Measurements from ENCODE around the gene HBA2. TPM values are rescaled to one million over a fixed set of nuclear protein-coding genes. Genes with fewer than 3 reads are reported as not detected.
A peak's percentile ranks its signal among the peaks of the same experiment; 100 is the strongest.
"Not testable (repeated sequence)": the region's sequence is repeated elsewhere in the genome, so short reads cannot be mapped to it uniquely, and the experiment has no call there.

Gene HBA2
- total RNA-seq, 5 donors from 2014 or later (not counting 1 experiment from before 2014, with no cell fraction given) = 13.2 TPM; not detected in 4

DNA sequence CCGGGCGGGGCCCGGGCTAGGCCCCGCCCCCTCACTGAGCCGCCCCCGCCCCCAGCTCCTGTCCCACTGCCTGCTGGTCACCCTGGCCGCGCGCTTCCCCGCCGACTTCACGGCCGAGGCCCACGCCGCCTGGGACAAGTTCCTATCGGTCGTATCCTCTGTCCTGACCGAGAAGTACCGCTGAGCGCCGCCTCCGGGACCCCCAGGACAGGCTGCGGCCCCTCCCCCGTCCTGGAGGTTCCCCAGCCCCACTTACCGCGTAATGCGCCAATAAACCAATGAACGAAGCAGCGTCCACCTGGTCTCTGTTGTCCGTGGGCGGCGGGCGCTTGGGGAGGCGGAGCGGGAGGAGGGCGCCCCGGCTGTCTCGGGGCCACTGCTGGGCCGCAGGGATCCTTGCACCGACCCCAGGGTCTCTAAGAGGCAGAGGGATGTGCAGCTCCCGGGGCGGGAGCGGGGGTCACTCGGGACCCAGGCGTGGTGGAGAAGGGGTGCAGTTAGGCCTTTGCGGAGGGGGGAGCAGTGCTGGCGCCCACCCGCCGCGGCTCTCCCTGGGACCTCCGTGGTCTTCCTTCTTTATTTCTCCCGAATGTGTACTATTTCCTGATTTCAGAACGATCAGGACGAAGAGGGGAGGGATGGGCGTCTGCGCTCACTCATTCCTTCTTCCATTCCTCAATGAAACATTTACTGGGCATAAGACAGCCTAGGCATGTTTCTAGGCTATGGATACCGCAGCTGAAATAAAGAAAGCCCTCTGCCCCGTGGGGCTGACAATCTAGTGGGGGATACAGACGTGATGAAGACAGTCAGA is 18.3 kb upstream of the HBA2 start:
- POLR2A ChIA-PET = no interaction called here
- H3K27ac ChIP-seq (ENCODE audit: low read length) = no peak overlapping the region
- ATAC-seq (replicated peaks in 1 of 4) (peak; percentile 14 to 56 (median 46)), DNase-seq (peak in 1 of 35 experiments; percentile 17)
- peaks cover 2 to 10% of the 10 kb centered on the region in 2 experiments for H3K4me1 ChIP-seq (ENCODE audit: control insufficient read depth in 1 of 2, extremely low read depth in 1 of 2, insufficient read depth in 2 of 2, low read length in 2 of 2)
- CTCF ChIA-PET = no interaction called here
- Mint-ChIP-seq H3K9me3 (no peaks in the 10 kb centered on the region), H3K4me1 (peaks cover 7 to 9% (median 8%) of the 10 kb centered on the region in 3 donors), H3K36me3 (no peaks in the 10 kb centered on the region), H3K27ac (no peak overlapping the region), H3K27me3 (peaks cover 14 to 38% of the 10 kb centered on the region in 2 donors), H3K4me3 (peak overlapping the region; percentile 37 to 80 (median 58))
- 8% methylated on average over 44 of the region's 59 CpGs for WGBS (ENCODE audit: insufficient coverage)
- H3K36me3 ChIP-seq (ENCODE audit: control insufficient read depth in 2 of 2, extremely low read depth in 1 of 2, insufficient read depth in 1 of 2, low read length in 1 of 2) = no peaks in the 10 kb centered on the region
- H3K9me3 ChIP-seq = no peaks in the 10 kb centered on the region
- H3K27me3 ChIP-seq (replicated peaks in 1 of 2; ENCODE audit: control insufficient read depth in 2 of 2, extremely low read depth in 1 of 2, insufficient read depth in 2 of 2, low read length in 1 of 2) = peaks cover 6 to 43% of the 10 kb centered on the region in 2 experiments
- H3K4me3 ChIP-seq (ENCODE audit: control insufficient read depth in 1 of 2, extremely low read depth in 1 of 2, low read length in 1 of 2) = peak overlapping the region; percentile 26 to 32

GRCh38 chr16:155031-155398 is 17.7 kb upstream of the HBA2 start:
- Mint-ChIP-seq H3K27ac (no peak overlapping the region), H3K36me3 (no peaks in the 10 kb centered on the region), H3K4me3 (peak overlapping the region; percentile 13 to 80 (median 58)), H3K9me3 (no peaks in the 10 kb centered on the region), H3K27me3 (peaks cover 17 to 35% of the 10 kb centered on the region in 2 donors), H3K4me1 (peaks cover 7 to 9% (median 8%) of the 10 kb centered on the region in 3 donors)
- no peaks in the 10 kb centered on the region for H3K9me3 ChIP-seq
- no peak overlapping the region for H3K4me3 ChIP-seq (ENCODE audit: control insufficient read depth in 1 of 2, extremely low read depth in 1 of 2, low read length in 1 of 2)
- H3K36me3 ChIP-seq (ENCODE audit: control insufficient read depth in 2 of 2, extremely low read depth in 1 of 2, insufficient read depth in 1 of 2, low read length in 1 of 2) = no peaks in the 10 kb centered on the region
- ChIA-PET CTCF (no interaction called here), POLR2A (no interaction called here)
- ATAC-seq (replicated peaks in 1 of 4) = no peak
- DNase-seq = no peak
- no CpG with 5 or more reads among the region's 7 CpGs for WGBS (ENCODE audit: insufficient coverage)
- H3K27ac ChIP-seq (ENCODE audit: low read length) = no peak overlapping the region
- peaks cover 6 to 47% of the 10 kb centered on the region in 2 experiments for H3K27me3 ChIP-seq (replicated peaks in 1 of 2; ENCODE audit: control insufficient read depth in 2 of 2, extremely low read depth in 1 of 2, insufficient read depth in 2 of 2, low read length in 1 of 2)
- peaks cover 2 to 10% of the 10 kb centered on the region in 2 experiments for H3K4me1 ChIP-seq (ENCODE audit: control insufficient read depth in 1 of 2, extremely low read depth in 1 of 2, insufficient read depth in 2 of 2, low read length in 2 of 2)

GRCh38 chr16:159136-159849 is 13.4 kb upstream of the HBA2 start:
- Histone ChIP-seq H3K4me1 (ENCODE audit: control insufficient read depth in 1 of 2, extremely low read depth in 1 of 2, insufficient read depth in 2 of 2, low read length in 2 of 2) (peaks cover 2 to 8% of the 10 kb centered on the region in 2 experiments), H3K4me3 (ENCODE audit: control insufficient read depth in 1 of 2, extremely low read depth in 1 of 2, low read length in 1 of 2) (no peak overlapping the region), H3K36me3 (ENCODE audit: control insufficient read depth in 2 of 2, extremely low read depth in 1 of 2, insufficient read depth in 1 of 2, low read length in 1 of 2) (no peaks in the 10 kb centered on the region), H3K9me3 (no peaks in the 10 kb centered on the region), H3K27ac (ENCODE audit: low read length) (no peak overlapping the region), H3K27me3 (replicated peaks in 1 of 2; ENCODE audit: control insufficient read depth in 2 of 2, extremely low read depth in 1 of 2, insufficient read depth in 2 of 2, low read length in 1 of 2) (peaks cover 2 to 60% of the 10 kb centered on the region in 2 experiments)
- H3K4me3 Mint-ChIP-seq = no peak overlapping the region
- no peaks in the 10 kb centered on the region for H3K36me3 Mint-ChIP-seq
- ATAC-seq (replicated peaks in 1 of 4) (no peak), DNase-seq (no peak)
- CTCF ChIA-PET = no interaction called here
- WGBS (ENCODE audit: insufficient coverage) = 51% methylated on average over 4 of the region's 6 CpGs
- POLR2A ChIA-PET = no interaction called here
- H3K4me1 Mint-ChIP-seq = peaks cover 7 to 8% (median 7%) of the 10 kb centered on the region in 3 donors
- no peak overlapping the region for H3K27ac Mint-ChIP-seq
- H3K9me3 Mint-ChIP-seq = no peaks in the 10 kb centered on the region
- H3K27me3 Mint-ChIP-seq = peaks cover 29 to 43% of the 10 kb centered on the region in 2 donors

GRCh38 chr16:160242-160641 is 12.4 kb upstream of the HBA2 start:
- H3K27ac ChIP-seq (ENCODE audit: low read length); H3K4me3 ChIP-seq (ENCODE audit: control insufficient read depth in 1 of 2, extremely low read depth in 1 of 2, low read length in 1 of 2); H3K36me3 ChIP-seq (ENCODE audit: control insufficient read depth in 2 of 2, extremely low read depth in 1 of 2, insufficient read depth in 1 of 2, low read length in 1 of 2); CTCF ChIA-PET; H3K27ac Mint-ChIP-seq; H3K4me3 Mint-ChIP-seq; POLR2A ChIA-PET; DNase-seq; H3K9me3 Mint-ChIP-seq; ATAC-seq (replicated peaks in 1 of 4); H3K4me1 ChIP-seq (ENCODE audit: control insufficient read depth in 1 of 2, extremely low read depth in 1 of 2, insufficient read depth in 2 of 2, low read length in 2 of 2); H3K4me1 Mint-ChIP-seq; H3K36me3 Mint-ChIP-seq; H3K9me3 ChIP-seq: not testable (repeated sequence)
- WGBS (ENCODE audit: insufficient coverage) = 79% methylated on average over 10 of the region's 20 CpGs
- H3K27me3 ChIP-seq (replicated peaks in 1 of 2; ENCODE audit: control insufficient read depth in 2 of 2, extremely low read depth in 1 of 2, insufficient read depth in 2 of 2, low read length in 1 of 2) = peaks cover 0 to 55% of the 10 kb centered on the region in 2 experiments
- H3K27me3 Mint-ChIP-seq = peaks cover 23 to 40% of the 10 kb centered on the region in 2 donors

DNA sequence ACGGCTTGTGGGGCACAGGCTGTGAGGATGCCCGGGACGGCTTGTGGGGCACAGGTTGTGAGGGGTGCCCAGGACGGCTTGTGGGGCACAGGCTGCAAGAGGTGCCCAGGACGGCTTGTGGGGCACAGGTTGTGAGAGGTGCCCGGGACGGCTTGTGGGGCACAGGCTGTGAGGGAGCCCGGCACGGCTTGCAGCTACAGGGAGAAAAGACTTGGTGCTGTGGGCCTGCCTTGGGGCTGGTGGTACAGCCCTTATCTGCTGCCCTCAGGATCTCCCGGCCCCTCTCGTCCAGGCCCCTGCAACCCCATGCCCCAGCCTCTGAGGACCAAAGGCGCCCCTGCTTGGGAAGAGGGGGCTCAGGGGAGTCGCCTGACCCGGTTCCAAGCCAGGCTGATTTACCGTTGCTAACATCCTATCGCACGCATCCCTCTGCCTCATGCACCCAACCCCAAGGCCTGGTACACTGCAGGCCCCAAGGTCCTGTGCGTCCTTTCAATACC is 11.9 kb upstream of the HBA2 start:
- Mint-ChIP-seq H3K9me3 (no peaks in the 10 kb centered on the region), H3K27me3 (peaks cover 23 to 41% of the 10 kb centered on the region in 2 donors), H3K4me1 (peaks cover 0 to 8% (median 5%) of the 10 kb centered on the region in 3 donors), H3K4me3 (no peak overlapping the region), H3K27ac (no peak overlapping the region), H3K36me3 (no peaks in the 10 kb centered on the region)
- H3K4me3 ChIP-seq (ENCODE audit: control insufficient read depth in 1 of 2, extremely low read depth in 1 of 2, low read length in 1 of 2) = no peak overlapping the region
- ATAC-seq (replicated peaks in 1 of 4) (no peak), DNase-seq (no peak)
- H3K27me3 ChIP-seq (replicated peaks in 1 of 2; ENCODE audit: control insufficient read depth in 2 of 2, extremely low read depth in 1 of 2, insufficient read depth in 2 of 2, low read length in 1 of 2) = peaks cover 0 to 56% of the 10 kb centered on the region in 2 experiments
- CTCF ChIA-PET = no interaction called here
- POLR2A ChIA-PET = no interaction called here
- H3K36me3 ChIP-seq (ENCODE audit: control insufficient read depth in 2 of 2, extremely low read depth in 1 of 2, insufficient read depth in 1 of 2, low read length in 1 of 2) = no peaks in the 10 kb centered on the region
- peaks cover 3 to 9% of the 10 kb centered on the region in 2 experiments for H3K4me1 ChIP-seq (ENCODE audit: control insufficient read depth in 1 of 2, extremely low read depth in 1 of 2, insufficient read depth in 2 of 2, low read length in 2 of 2)
- H3K9me3 ChIP-seq = no peaks in the 10 kb centered on the region
- WGBS (ENCODE audit: insufficient coverage) = 59% methylated on average over 14 of the region's 18 CpGs
- H3K27ac ChIP-seq (ENCODE audit: low read length) = no peak overlapping the region

DNA sequence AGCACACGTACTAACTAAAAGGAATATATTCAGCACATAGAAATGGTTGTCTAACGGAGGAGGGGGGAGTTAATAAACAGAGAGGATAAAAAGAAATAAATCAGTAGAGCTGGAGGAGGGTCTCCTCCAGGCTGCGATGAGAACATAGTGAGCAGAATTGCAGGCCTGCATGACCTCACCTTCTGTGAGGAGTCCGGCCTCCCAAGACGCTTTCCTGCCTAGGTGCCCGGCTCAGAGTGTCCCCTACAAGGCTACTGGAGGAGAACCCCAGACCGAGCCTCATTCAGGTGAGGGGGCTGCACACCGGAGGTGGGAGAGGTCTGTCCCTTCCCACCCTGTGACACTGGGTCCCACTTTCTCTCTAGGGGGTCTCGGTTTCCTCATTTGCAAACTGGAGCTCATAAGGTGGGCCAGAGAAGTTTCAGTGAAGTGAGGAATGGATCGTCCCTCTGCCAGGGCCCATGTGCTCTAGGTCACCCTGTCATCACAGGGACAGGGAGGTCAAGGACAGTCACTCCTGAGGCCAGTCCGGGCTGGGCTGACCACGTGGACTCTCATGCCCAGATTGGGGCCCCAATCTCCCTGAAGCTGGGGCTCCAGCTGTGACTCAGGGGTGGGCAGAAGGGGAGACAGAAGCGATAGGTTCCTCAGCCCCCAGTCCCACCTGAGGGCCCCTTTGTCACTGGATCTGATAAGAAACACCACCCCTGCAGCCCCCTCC is 10.2 kb upstream of the HBA2 start:
- Histone ChIP-seq H3K4me1 (ENCODE audit: control insufficient read depth in 1 of 2, extremely low read depth in 1 of 2, insufficient read depth in 2 of 2, low read length in 2 of 2) (peaks cover 4 to 21% of the 10 kb centered on the region in 2 experiments), H3K9me3 (no peaks in the 10 kb centered on the region), H3K27ac (ENCODE audit: low read length) (no peak overlapping the region), H3K4me3 (ENCODE audit: control insufficient read depth in 1 of 2, extremely low read depth in 1 of 2, low read length in 1 of 2) (no peak overlapping the region), H3K27me3 (replicated peaks in 1 of 2; ENCODE audit: control insufficient read depth in 2 of 2, extremely low read depth in 1 of 2, insufficient read depth in 2 of 2, low read length in 1 of 2) (peaks cover 4 to 62% of the 10 kb centered on the region in 2 experiments), H3K36me3 (ENCODE audit: control insufficient read depth in 2 of 2, extremely low read depth in 1 of 2, insufficient read depth in 1 of 2, low read length in 1 of 2) (no peaks in the 10 kb centered on the region)
- Mint-ChIP-seq H3K27ac (no peak overlapping the region), H3K36me3 (no peaks in the 10 kb centered on the region), H3K9me3 (no peaks in the 10 kb centered on the region), H3K27me3 (peaks cover 28 to 43% of the 10 kb centered on the region in 2 donors), H3K4me3 (no peak overlapping the region), H3K4me1 (peaks cover 0 to 17% (median 9%) of the 10 kb centered on the region in 3 donors)
- DNase-seq (no peak), ATAC-seq (replicated peaks in 1 of 4) (no peak)
- WGBS (ENCODE audit: insufficient coverage) = 88% methylated on average over 9 of the region's 13 CpGs
- ChIA-PET POLR2A (no interaction called here), CTCF (no interaction called here)

Data from T-cell (primary cell).